Caco-2 (cell line): Measurements from ENCODE around the gene DSE. TPM values are rescaled to one million over a fixed set of nuclear protein-coding genes. Genes with fewer than 3 reads are reported as not detected.

Source experiments
- BruUV-seq: library from RNA; stranded (reverse); fragments of 400-500 nt; replicated peaks from 2 replicates; lab custom pipeline; 2021; lab: Mats Ljungman, UMichigan
- CTCF ChIA-PET: fragments of 300-600 bp; sonication (Branson Sonifier 250); formaldehyde crosslinking; loops from one replicate; lab custom pipeline; 2022; ENCODE audit warnings: antibody characterized with exemption; lab: Charles Lee
- POLR2A ChIA-PET: fragments of 300-600 bp; sonication (Branson Sonifier 250); formaldehyde crosslinking; loops from one replicate; lab custom pipeline; 2022; ENCODE audit warnings: antibody characterized with exemption; lab: Charles Lee
- DNase-seq, 2 experiments: peaks; one replicate each; pipeline versions ENCODE4 v3.0.0 to v3.0.0-alpha.2; 2020 to 2022
- H3K27me3 ChIP-seq: replicated peaks from 2 replicates; pipeline ENCODE4 v1.6.0; 2011; ENCODE audit warnings: low read length; ENCODE audit not compliant: control insufficient read depth, insufficient read depth
- H3K36me3 ChIP-seq: 2 replicates; pipeline ENCODE4 v1.5.1; 2011; ENCODE audit warnings: low read length; ENCODE audit not compliant: control insufficient read depth, insufficient read depth
- H3K4me1 ChIP-seq: fragments of 250-450 bp; sonication (Bioruptor Pico); 2 replicates; pipeline ENCODE4 v1.5.1; 2020; ENCODE audit warnings: mild to moderate bottlenecking
- H3K4me3 ChIP-seq: 2 replicates; pipeline ENCODE4 v1.5.1; 2011; ENCODE audit warnings: low read depth, mild to moderate bottlenecking, control low read depth, low read length
- H3K9me3 ChIP-seq: fragments of 250-450 bp; sonication (Bioruptor Pico); 2 replicates; pipeline ENCODE4 v1.5.1; 2020; ENCODE audit warnings: mild to moderate bottlenecking, moderate library complexity
- H3K27ac Mint-ChIP-seq: one replicate; pipeline ENCODE4 v1.8.0; 2022; ENCODE audit warnings: mixed read lengths; ENCODE audit not compliant: unreplicated experiment
- H3K27me3 Mint-ChIP-seq: one replicate; pipeline ENCODE4 v1.8.0; 2022; ENCODE audit warnings: mixed read lengths; ENCODE audit not compliant: insufficient read depth, unreplicated experiment
- H3K36me3 Mint-ChIP-seq: one replicate; pipeline ENCODE4 v1.8.0; 2022; ENCODE audit warnings: mild to moderate bottlenecking, mixed read lengths; ENCODE audit not compliant: insufficient read depth, unreplicated experiment
- H3K4me1 Mint-ChIP-seq: one replicate; pipeline ENCODE4 v1.8.0; 2022; ENCODE audit warnings: low read depth, mixed read lengths; ENCODE audit not compliant: unreplicated experiment
- H3K4me3 Mint-ChIP-seq: one replicate; pipeline ENCODE4 v1.8.0; 2022; ENCODE audit warnings: mild to moderate bottlenecking, moderate library complexity, mixed read lengths; ENCODE audit not compliant: unreplicated experiment
- H3K9me3 Mint-ChIP-seq: one replicate; pipeline ENCODE4 v1.8.0; 2022; ENCODE audit warnings: mixed read lengths; ENCODE audit not compliant: unreplicated experiment
- intact Hi-C: fragments of 100-400 bp; cut with micrococcal nuclease; formaldehyde crosslinking; loops from one replicate; pipeline ENCODE4 v1.10.0; 2022; ENCODE audit not compliant: unreplicated experiment
- total RNA-seq: library from RNA; stranded (reverse); gene quantifications from 2 replicates; pipeline ENCODE4 v1.2.3, GENCODE V29; 2022
- TF ChIP-seq, protein P1 (sequence below), 2 experiments: fragments of 200-600 bp in 1 of 2; IDR thresholded peaks; 1 replicate in 1 of 2; 2 replicates in 1 of 2; pipeline versions ENCODE4 v1.5.1 to v1.8.0; 2011 to 2022; ENCODE audit warnings: antibody characterized with exemption in 1 of 2, control low read depth in 1 of 2, inconsistent platforms in 1 of 2, low read depth in 1 of 2, low read length in 1 of 2, mild to moderate bottlenecking in 1 of 2, moderate library complexity in 1 of 2; ENCODE audit not compliant: insufficient read depth in 1 of 2, severe bottlenecking in 1 of 2, unreplicated experiment in 1 of 2

The DSE gene
- total RNA-seq, 1 experiment from 2014 or later = 2.8 TPM

DNA sequence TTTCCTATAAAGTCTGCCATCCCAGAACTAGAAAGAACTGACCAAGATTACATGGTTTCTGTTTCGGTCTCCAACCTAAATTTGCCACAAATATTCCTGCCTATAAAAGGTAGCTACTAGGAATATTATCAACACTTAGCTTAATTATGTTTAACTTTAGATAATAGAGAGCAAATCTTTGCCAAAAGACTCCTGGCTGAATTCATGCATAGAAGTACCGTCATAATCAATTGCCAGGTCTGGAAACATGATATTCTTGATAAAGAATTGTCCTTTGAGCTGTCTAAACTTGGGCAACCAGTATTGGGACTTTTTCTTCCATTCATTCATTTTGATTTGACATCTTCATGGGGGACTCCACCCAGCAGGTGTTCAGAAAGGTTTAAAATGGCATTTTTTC lies 112.9 kb downstream of the DSE start:
- Mint-ChIP-seq H3K27ac (no peak overlapping the region), H3K9me3 (no peaks in the 10 kb centered on the region), H3K4me3 (no peak overlapping the region), H3K4me1 (no peaks in the 10 kb centered on the region), H3K36me3 (no peaks in the 10 kb centered on the region), H3K27me3 (peaks cover 14% of the 10 kb centered on the region)
- POLR2A ChIA-PET = no interaction called here
- H3K4me3 ChIP-seq = no peak overlapping the region
- TF ChIP-seq, protein P1, sequence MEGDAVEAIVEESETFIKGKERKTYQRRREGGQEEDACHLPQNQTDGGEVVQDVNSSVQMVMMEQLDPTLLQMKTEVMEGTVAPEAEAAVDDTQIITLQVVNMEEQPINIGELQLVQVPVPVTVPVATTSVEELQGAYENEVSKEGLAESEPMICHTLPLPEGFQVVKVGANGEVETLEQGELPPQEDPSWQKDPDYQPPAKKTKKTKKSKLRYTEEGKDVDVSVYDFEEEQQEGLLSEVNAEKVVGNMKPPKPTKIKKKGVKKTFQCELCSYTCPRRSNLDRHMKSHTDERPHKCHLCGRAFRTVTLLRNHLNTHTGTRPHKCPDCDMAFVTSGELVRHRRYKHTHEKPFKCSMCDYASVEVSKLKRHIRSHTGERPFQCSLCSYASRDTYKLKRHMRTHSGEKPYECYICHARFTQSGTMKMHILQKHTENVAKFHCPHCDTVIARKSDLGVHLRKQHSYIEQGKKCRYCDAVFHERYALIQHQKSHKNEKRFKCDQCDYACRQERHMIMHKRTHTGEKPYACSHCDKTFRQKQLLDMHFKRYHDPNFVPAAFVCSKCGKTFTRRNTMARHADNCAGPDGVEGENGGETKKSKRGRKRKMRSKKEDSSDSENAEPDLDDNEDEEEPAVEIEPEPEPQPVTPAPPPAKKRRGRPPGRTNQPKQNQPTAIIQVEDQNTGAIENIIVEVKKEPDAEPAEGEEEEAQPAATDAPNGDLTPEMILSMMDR (IDR thresholded peaks at IDR 0.05; ENCODE audit: insufficient read depth in 1 of 2, low read depth in 1 of 2, low read length in 1 of 2, severe bottlenecking in 1 of 2, unreplicated experiment in 1 of 2) = no peak
- H3K27me3 ChIP-seq = no peaks in the 10 kb centered on the region
- H3K9me3 ChIP-seq = no peaks in the 10 kb centered on the region
- DNase-seq = no peak
- BruUV-seq = no TSS peak
- no peaks in the 10 kb centered on the region for H3K36me3 ChIP-seq
- CTCF ChIA-PET = no interaction called here
- H3K4me1 ChIP-seq = no peaks in the 10 kb centered on the region
- intact Hi-C loops = no loop called here

DNA sequence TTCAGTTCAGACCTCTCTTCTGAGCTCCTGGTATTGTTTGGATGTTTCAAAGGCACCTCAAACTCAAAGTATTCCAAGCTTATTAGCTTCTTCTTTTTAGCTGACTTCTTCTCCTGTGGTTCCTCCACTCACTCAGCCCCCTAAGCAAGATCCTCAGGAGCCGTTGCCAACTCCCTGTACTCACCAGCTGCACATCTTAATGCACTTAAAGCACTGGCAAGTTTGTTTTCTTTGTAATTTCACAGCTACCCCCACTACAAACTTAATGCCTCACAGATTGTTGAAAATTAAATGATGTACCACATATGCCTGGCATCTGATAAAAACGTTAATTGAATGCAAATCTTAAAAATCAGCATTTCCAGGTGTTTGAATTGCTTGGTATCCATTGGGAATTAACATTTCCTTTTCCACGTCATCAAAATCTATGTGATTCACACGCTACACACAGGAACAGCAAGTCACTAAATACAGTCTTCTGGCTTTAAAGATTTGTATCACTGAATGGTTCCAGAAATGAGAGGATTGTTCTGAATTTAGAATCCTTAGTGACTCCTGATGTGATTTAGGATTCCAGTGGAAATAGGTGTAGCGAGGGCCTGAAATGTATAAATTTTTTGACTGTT lies 114.9 kb downstream of the DSE start:
- Histone ChIP-seq H3K4me1 (no peaks in the 10 kb centered on the region), H3K27me3 (no peaks in the 10 kb centered on the region), H3K4me3 (no peak overlapping the region), H3K36me3 (no peaks in the 10 kb centered on the region), H3K9me3 (no peaks in the 10 kb centered on the region)
- Mint-ChIP-seq H3K4me1 (no peaks in the 10 kb centered on the region), H3K36me3 (no peaks in the 10 kb centered on the region), H3K4me3 (no peak overlapping the region), H3K9me3 (peaks cover 7% of the 10 kb centered on the region), H3K27me3 (peaks cover 25% of the 10 kb centered on the region), H3K27ac (no peak overlapping the region)
- ChIA-PET POLR2A (no interaction called here), CTCF (no interaction called here)
- intact Hi-C loops = no loop called here
- BruUV-seq = no TSS peak
- no peak for DNase-seq
- TF ChIP-seq, protein P1 (IDR thresholded peaks at IDR 0.05; ENCODE audit: insufficient read depth in 1 of 2, low read depth in 1 of 2, low read length in 1 of 2, severe bottlenecking in 1 of 2, unreplicated experiment in 1 of 2) = no peak

DNA sequence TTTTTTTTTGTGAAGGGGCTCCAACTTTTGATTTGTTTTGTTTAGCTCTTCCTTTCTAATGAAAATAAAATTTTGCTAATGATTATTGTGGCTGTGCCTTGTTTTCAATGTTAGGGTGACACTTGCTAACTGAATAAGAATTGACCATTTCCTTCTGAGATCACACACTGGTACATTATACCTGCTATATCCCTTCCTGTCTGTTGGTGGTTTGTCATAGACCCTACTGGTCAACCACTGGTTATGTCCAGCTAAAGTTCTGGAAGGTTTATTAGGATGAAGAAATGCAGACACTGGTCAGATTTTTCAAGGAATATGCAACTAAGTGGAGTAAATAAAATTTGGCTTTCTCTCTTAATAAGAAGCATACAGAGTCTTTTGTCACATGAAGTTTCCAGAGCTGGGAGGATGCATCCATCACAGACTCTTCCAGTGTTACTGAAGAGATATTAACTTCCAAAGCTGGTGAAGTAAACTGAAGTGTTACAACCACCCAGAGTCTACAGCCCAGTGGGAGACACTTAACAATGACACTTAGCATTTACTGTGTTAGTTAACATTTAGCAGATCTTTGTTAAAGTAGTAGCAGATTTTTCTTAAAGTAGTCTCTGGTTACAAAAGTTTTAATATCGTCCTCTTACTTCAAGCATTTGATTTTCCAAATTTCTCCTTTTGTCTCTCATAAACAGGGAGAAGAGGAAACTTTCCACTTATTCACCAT lies 121.0 kb downstream of the DSE start:
- H3K36me3 Mint-ChIP-seq = no peaks in the 10 kb centered on the region
- CTCF ChIA-PET = no interaction called here
- H3K4me1 Mint-ChIP-seq = no peaks in the 10 kb centered on the region

More for the DNA sequence above, 121.0 kb downstream of the DSE start:
- Histone ChIP-seq H3K9me3 (no peaks in the 10 kb centered on the region), H3K36me3 (no peaks in the 10 kb centered on the region), H3K4me3 (no peak overlapping the region), H3K27me3 (no peaks in the 10 kb centered on the region), H3K4me1 (no peaks in the 10 kb centered on the region)
- TF ChIP-seq, protein P1 (IDR thresholded peaks at IDR 0.05; ENCODE audit: insufficient read depth in 1 of 2, low read depth in 1 of 2, low read length in 1 of 2, severe bottlenecking in 1 of 2, unreplicated experiment in 1 of 2) = no peak
- intact Hi-C loops = no loop called here
- Mint-ChIP-seq H3K4me3 (no peak overlapping the region), H3K27me3 (peaks cover 13% of the 10 kb centered on the region), H3K9me3 (peaks cover 9% of the 10 kb centered on the region), H3K27ac (no peak overlapping the region)
- POLR2A ChIA-PET = no interaction called here
- no TSS peak for BruUV-seq
- DNase-seq = no peak
